K562 (cell line): ENCODE measurements around the gene INKA2.

Experiments
- CHD2 ChIP-seq: IDR thresholded peaks from 2 replicates; pipeline ENCODE4 v1.6.1; 2011; ENCODE audit warnings: low read depth, low read length
- GTF2F1 ChIP-seq: IDR thresholded peaks from 2 replicates; pipeline ENCODE4 v1.6.1; 2011; ENCODE audit warnings: low read depth, low read length, improper control_type of control experiment

DNA sequence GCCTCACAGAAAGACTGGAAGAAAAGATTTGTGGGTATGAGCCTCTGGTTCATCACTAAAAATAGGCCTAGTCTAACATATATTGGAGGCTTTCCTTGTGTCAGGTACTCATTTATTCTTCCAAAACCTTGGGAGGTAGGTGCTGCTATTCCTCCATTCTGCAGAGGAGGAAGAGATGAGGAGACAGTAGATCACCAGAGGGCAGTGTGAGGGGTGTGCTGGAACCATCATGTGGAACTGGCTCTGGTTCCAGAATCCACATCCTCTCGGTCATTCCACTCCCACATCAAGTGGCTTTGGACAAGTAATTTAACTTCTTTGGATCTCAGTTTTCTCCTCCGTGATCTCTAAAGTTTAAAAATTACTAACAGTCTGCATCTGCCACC is 7.4 kb upstream of the INKA2 start:
- TF ChIP-seq GTF2F1 (no peak), CHD2 (no peak)
